ENCODE measurements around the gene IMP4. TPM values are rescaled to one million over a fixed set of nuclear protein-coding genes. Genes with fewer than 3 reads are reported as not detected.

IMP4 gene
- total RNA-seq, 1 donor from 2014 or later = 48.5 TPM

GRCh38 chr2:130363479-130363878 lies 20.8 kb downstream of the IMP4 start:
- Mint-ChIP-seq H3K4me3 (ENCODE audit: unreplicated experiment) (no peak overlapping the region), H3K27me3 (ENCODE audit: unreplicated experiment) (no peaks in the 10 kb centered on the region), H3K27ac (ENCODE audit: unreplicated experiment) (no peak overlapping the region), H3K36me3 (ENCODE audit: unreplicated experiment) (no peaks in the 10 kb centered on the region), H3K9me3 (ENCODE audit: unreplicated experiment) (peaks cover 3% of the 10 kb centered on the region), H3K4me1 (ENCODE audit: unreplicated experiment) (no peaks in the 10 kb centered on the region)
- TF ChIP-seq CTCF (IDR thresholded peaks at IDR 0.05) = no peak
- DNase-seq (ENCODE audit: extremely low spot score, unreplicated experiment) = no peak

GRCh38 chr2:130365075-130365474 lies 22.4 kb downstream of the IMP4 start:
- Mint-ChIP-seq H3K4me3 (ENCODE audit: unreplicated experiment) (no peak overlapping the region), H3K27me3 (ENCODE audit: unreplicated experiment) (no peaks in the 10 kb centered on the region), H3K36me3 (ENCODE audit: unreplicated experiment) (peaks cover 2% of the 10 kb centered on the region), H3K27ac (ENCODE audit: unreplicated experiment) (no peak overlapping the region), H3K4me1 (ENCODE audit: unreplicated experiment) (no peaks in the 10 kb centered on the region), H3K9me3 (ENCODE audit: unreplicated experiment) (peaks cover 3% of the 10 kb centered on the region)
- TF ChIP-seq CTCF (IDR thresholded peaks at IDR 0.05) = no peak
- DNase-seq (ENCODE audit: extremely low spot score, unreplicated experiment) = no peak

GRCh38 chr2:130365963-130366362 lies 23.3 kb downstream of the IMP4 start:
- Mint-ChIP-seq H3K36me3 (ENCODE audit: unreplicated experiment) (peaks cover 4% of the 10 kb centered on the region), H3K27ac (ENCODE audit: unreplicated experiment) (no peak overlapping the region), H3K9me3 (ENCODE audit: unreplicated experiment) (no peaks in the 10 kb centered on the region), H3K4me1 (ENCODE audit: unreplicated experiment) (peaks cover under 1% of the 10 kb centered on the region), H3K27me3 (ENCODE audit: unreplicated experiment) (no peaks in the 10 kb centered on the region), H3K4me3 (ENCODE audit: unreplicated experiment) (no peak overlapping the region)
- no peak for TF ChIP-seq CTCF (IDR thresholded peaks at IDR 0.05)
- no peak for DNase-seq (ENCODE audit: extremely low spot score, unreplicated experiment)

GRCh38 chr2:130366720-130367119 lies 24.0 kb downstream of the IMP4 start:
- TF ChIP-seq CTCF (IDR thresholded peaks at IDR 0.05) = no peak
- Mint-ChIP-seq H3K27ac (ENCODE audit: unreplicated experiment) (no peak overlapping the region), H3K9me3 (ENCODE audit: unreplicated experiment) (no peaks in the 10 kb centered on the region), H3K27me3 (ENCODE audit: unreplicated experiment) (no peaks in the 10 kb centered on the region), H3K4me1 (ENCODE audit: unreplicated experiment) (peaks cover 8% of the 10 kb centered on the region), H3K4me3 (ENCODE audit: unreplicated experiment) (no peak overlapping the region), H3K36me3 (ENCODE audit: unreplicated experiment) (peaks cover 7% of the 10 kb centered on the region)
- DNase-seq (ENCODE audit: extremely low spot score, unreplicated experiment) = no peak

GRCh38 chr2:130368786-130369185 lies 26.1 kb downstream of the IMP4 start:
- Mint-ChIP-seq H3K36me3 (ENCODE audit: unreplicated experiment) (peaks cover 7% of the 10 kb centered on the region), H3K9me3 (ENCODE audit: unreplicated experiment) (no peaks in the 10 kb centered on the region), H3K27ac (ENCODE audit: unreplicated experiment) (no peak overlapping the region), H3K27me3 (ENCODE audit: unreplicated experiment) (no peaks in the 10 kb centered on the region), H3K4me3 (ENCODE audit: unreplicated experiment) (no peak overlapping the region), H3K4me1 (ENCODE audit: unreplicated experiment) (peaks cover 21% of the 10 kb centered on the region)
- no peak for TF ChIP-seq CTCF (IDR thresholded peaks at IDR 0.05)
- no peak for DNase-seq (ENCODE audit: extremely low spot score, unreplicated experiment)

Data from osteocyte (in vitro differentiated cells).